Testis (tissue), 2 donors: ENCODE data around the gene FANCD2.

Source experiments
- CTCF ChIP-seq, 3 experiments: fragments of 450-650 bp in 2 of 3; fragments of 200-600 bp in 1 of 3; sonication (generic) in 1 of 3; IDR thresholded peaks; one replicate each; pipeline ENCODE4 v1.5.1; 2016 to 2019; ENCODE audit warnings: antibody characterized with exemption in 3 of 3, mild to moderate bottlenecking in 2 of 3, moderate library complexity in 1 of 3
- POLR2A ChIP-seq: fragments of 450-650 bp; IDR thresholded peaks from one replicate; pipeline ENCODE4 v1.6.1; 2017; ENCODE audit warnings: antibody characterized with exemption, mild to moderate bottlenecking, moderate library complexity

GRCh38 chr3:9986230-9986725, 40.0 kb upstream of the FANCD2 start:
- TF ChIP-seq POLR2A (no peak), CTCF (IDR thresholded peaks at IDR 0.05) (no peak)
